T-cell (primary cell): ENCODE measurements around the gene DDN. TPM values are rescaled to one million over a fixed set of nuclear protein-coding genes. Genes with fewer than 3 reads are reported as not detected.

Source experiments
- ATAC-seq, 4 experiments: fragments of 200-7000 bp in 3 of 4; fragments of 150-1000 bp in 1 of 4; cut with Tn5 transposase; replicated peaks in 1 of 4; 1 replicate in 3 of 4; 2 replicates in 1 of 4; pipeline ENCODE4 v1.10.0; 2021; ENCODE audit warnings: moderate library complexity in 3 of 4, mild to moderate bottlenecking in 2 of 4, moderate number of reproducible peaks in 1 of 4
- CTCF ChIA-PET, 2 donors: fragments of 300-600 bp; sonication (Branson Sonifier 250); formaldehyde crosslinking; loops; one replicate each; lab custom pipeline; 2022; ENCODE audit warnings: antibody characterized with exemption in 2 of 2; lab: Charles Lee
- POLR2A ChIA-PET, 2 donors: fragments of 300-600 bp; sonication (Branson Sonifier 250); formaldehyde crosslinking; loops; one replicate each; lab custom pipeline; 2022; ENCODE audit warnings: antibody characterized with exemption in 2 of 2; lab: Charles Lee
- DNase-seq, 35 experiments: peaks; one replicate each; pipeline versions ENCODE4 v3.0.0 to v3.0.0-alpha.2; 2013 to 2023
- H3K27ac ChIP-seq: one replicate; pipeline ENCODE4 v1.5.1; 2013; ENCODE audit warnings: low read length
- H3K27me3 ChIP-seq, 2 experiments: replicated peaks in 1 of 2; 1 replicate in 1 of 2; 2 replicates in 1 of 2; pipeline versions ENCODE4 v1.6.1 to v1.7.0; 2013; ENCODE audit warnings: low read length in 1 of 2, mixed read lengths in 1 of 2; ENCODE audit not compliant: control insufficient read depth in 2 of 2, insufficient read depth in 2 of 2; ENCODE audit errors: extremely low read depth in 1 of 2
- H3K36me3 ChIP-seq, 2 donors: 1 replicate in 1 of 2; 2 replicates in 1 of 2; pipeline versions ENCODE4 v1.6.1 to v1.7.0; 2013; ENCODE audit warnings: low read length in 1 of 2; ENCODE audit not compliant: control insufficient read depth in 2 of 2, insufficient read depth in 1 of 2; ENCODE audit errors: extremely low read depth in 1 of 2
- H3K4me1 ChIP-seq, 2 experiments: 1 replicate in 1 of 2; 2 replicates in 1 of 2; pipeline versions ENCODE4 v1.6.1 to v1.7.0; 2013; ENCODE audit warnings: low read length in 2 of 2, mixed read lengths in 1 of 2; ENCODE audit not compliant: insufficient read depth in 2 of 2, control insufficient read depth in 1 of 2; ENCODE audit errors: extremely low read depth in 1 of 2
- H3K4me3 ChIP-seq, 2 donors: 1 replicate in 1 of 2; 2 replicates in 1 of 2; pipeline versions ENCODE4 v1.5.1 to v1.7.0; 2013; ENCODE audit warnings: mild to moderate bottlenecking in 2 of 2, low read length in 1 of 2, moderate library complexity in 1 of 2; ENCODE audit not compliant: control insufficient read depth in 1 of 2; ENCODE audit errors: extremely low read depth in 1 of 2
- H3K9me3 ChIP-seq: 2 replicates; pipeline ENCODE4 v1.7.0; 2013
- H3K27ac Mint-ChIP-seq, 2 donors: one replicate each; pipeline ENCODE4 v1.8.0; 2020 to 2021; ENCODE audit warnings: mild to moderate bottlenecking in 2 of 2, mixed read lengths in 2 of 2
- H3K27me3 Mint-ChIP-seq, 2 donors: one replicate each; pipeline ENCODE4 v1.8.0; 2021 to 2022; ENCODE audit warnings: mixed read lengths in 2 of 2
- H3K36me3 Mint-ChIP-seq: one replicate; pipeline ENCODE4 v1.8.0; 2021; ENCODE audit warnings: mixed read lengths
- H3K4me1 Mint-ChIP-seq, 3 donors: one replicate each; pipeline ENCODE4 v1.8.0; 2020 to 2022; ENCODE audit warnings: mixed read lengths in 3 of 3, mild to moderate bottlenecking in 1 of 3
- H3K4me3 Mint-ChIP-seq, 3 donors: one replicate each; pipeline ENCODE4 v1.8.0; 2020 to 2022; ENCODE audit warnings: mild to moderate bottlenecking in 3 of 3, mixed read lengths in 3 of 3, moderate library complexity in 3 of 3
- H3K9me3 Mint-ChIP-seq, 3 donors: one replicate each; pipeline ENCODE4 v1.8.0; 2020 to 2022; ENCODE audit warnings: mixed read lengths in 3 of 3
- WGBS: methylation state at CpG from one replicate; pipeline ENCODE4 v1.1.5; 2013; ENCODE audit warnings: missing lambda C conversion rate; ENCODE audit not compliant: insufficient coverage; 5-methylcytosine and 5-hydroxymethylcytosine counted together
- total RNA-seq, 35 experiments: library from RNA in 6 of 35; stranded (reverse) in 6 of 35; fragments of 120-200 nt in 1 of 35; gene quantifications; one replicate each; pipeline versions ENCODE4 v1.2.1 to v1.2.4 and lab custom pipeline; 2013 to 2026

Gene DDN
- total RNA-seq, 5 donors from 2014 or later (not counting 1 experiment from before 2014, with no cell fraction given), result 0.09 to 1.3 (median 0.15) TPM

DNA sequence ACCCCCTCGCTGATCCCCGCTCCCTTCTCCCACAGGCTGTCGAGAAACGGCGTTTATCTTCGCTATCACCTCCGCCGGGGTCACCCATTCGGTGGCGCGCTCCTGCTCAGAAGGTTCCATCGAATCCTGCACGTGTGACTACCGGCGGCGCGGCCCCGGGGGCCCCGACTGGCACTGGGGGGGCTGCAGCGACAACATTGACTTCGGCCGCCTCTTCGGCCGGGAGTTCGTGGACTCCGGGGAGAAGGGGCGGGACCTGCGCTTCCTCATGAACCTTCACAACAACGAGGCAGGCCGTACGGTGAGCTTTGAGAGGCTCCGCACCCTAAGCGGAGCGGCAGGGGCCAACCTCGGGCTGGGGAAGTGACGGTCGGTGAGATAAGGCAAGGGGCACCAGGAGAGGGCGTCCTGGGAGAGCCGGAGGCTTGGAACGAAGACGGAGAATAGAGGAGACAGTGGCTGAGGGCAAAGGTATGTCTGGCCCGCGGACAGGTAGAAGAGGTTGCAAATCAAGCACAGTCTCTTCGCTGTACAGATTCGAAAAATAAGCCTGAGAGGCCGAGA, 18.7 kb downstream of the DDN start:
- no peaks in the 10 kb centered on the region for H3K9me3 Mint-ChIP-seq
- DNase-seq (peak in 7 of 35 experiments; percentile 31 to 63 (median 43)), ATAC-seq (peak; percentile 15 to 30 (median 24))
- H3K36me3 Mint-ChIP-seq, result no peaks in the 10 kb centered on the region
- peak overlapping the region; percentile 69 to 82 for H3K27ac Mint-ChIP-seq
- Histone ChIP-seq H3K27me3 (peaks cover 14 to 46% of the 10 kb centered on the region in 2 experiments), H3K9me3 (no peaks in the 10 kb centered on the region), H3K4me1 (peaks cover 20 to 54% of the 10 kb centered on the region in 2 experiments), H3K27ac (peak overlapping the region; percentile 72), H3K36me3 (no peaks in the 10 kb centered on the region), H3K4me3 (peak overlapping the region; percentile 56 to 81)
- ChIA-PET CTCF (interaction anchor here (0.6 to 4.9 kb wide), 7 partner anchors 8 to 128 kb away, joined by 3 to 55 read pairs (median 4); partner anchors contain the start of genes ARF3 (in 1 of the 2) and DDX23 (in 1 of the 2)), POLR2A (no interaction called here)
- peak overlapping the region; percentile 82 to 86 (median 85) for H3K4me3 Mint-ChIP-seq
- H3K27me3 Mint-ChIP-seq, result peaks cover 8 to 19% of the 10 kb centered on the region in 2 donors
- H3K4me1 Mint-ChIP-seq, result peaks cover 42 to 52% (median 50%) of the 10 kb centered on the region in 3 donors
- WGBS, result 2% methylated on average over 46 of the region's 46 CpGs

GRCh38 chr12:48979602-48980388, 19.4 kb downstream of the DDN start:
- Mint-ChIP-seq H3K4me3 (peak overlapping the region; percentile 82 to 86 (median 85)), H3K9me3 (no peaks in the 10 kb centered on the region), H3K4me1 (peaks cover 42 to 52% (median 50%) of the 10 kb centered on the region in 3 donors), H3K27ac (peak overlapping the region; percentile 69 to 82), H3K27me3 (peaks cover 8 to 16% of the 10 kb centered on the region in 2 donors), H3K36me3 (no peaks in the 10 kb centered on the region)
- Histone ChIP-seq H3K4me1 (peaks cover 20 to 54% of the 10 kb centered on the region in 2 experiments), H3K36me3 (no peaks in the 10 kb centered on the region), H3K4me3 (peak overlapping the region; percentile 56 to 81), H3K27me3 (peaks cover 12 to 41% of the 10 kb centered on the region in 2 experiments), H3K27ac (peak overlapping the region; percentile 72), H3K9me3 (no peaks in the 10 kb centered on the region)
- CTCF ChIA-PET, result interaction anchor here (0.6 to 4.9 kb wide), 10 partner anchors 8 to 128 kb away, joined by 3 to 55 read pairs (median 4); partner anchors contain the start of genes ARF3 (in 1 of the 2), DDX23 (in 1 of the 2) and FKBP11 (in 1 of the 2)
- DNase-seq (peak in 19 of 35 experiments; percentile 32 to 75 (median 45)), ATAC-seq (peak; percentile 31 to 54 (median 47))
- WGBS, result 1% methylated on average over 51 of the region's 55 CpGs
- POLR2A ChIA-PET, result interaction anchor here in 1 of 2 donors (1.1 kb wide), 1 partner anchor 54 kb away, joined by 3 read pairs; no protein-coding TSS in a partner anchor

GRCh38 chr12:48978741-48979601, 20.2 kb downstream of the DDN start:
- peak overlapping the region; percentile 72 for H3K27ac ChIP-seq
- CTCF ChIA-PET, result interaction anchor here (0.6 to 4.9 kb wide), 12 partner anchors 9 to 127 kb away, joined by 3 to 55 read pairs (median 5); partner anchors contain the start of genes ARF3 (in 2 of the 2), DDX23 (in 1 of the 2) and FKBP11 (in 1 of the 2)
- H3K4me1 ChIP-seq, result peaks cover 20 to 57% of the 10 kb centered on the region in 2 experiments

DNA sequence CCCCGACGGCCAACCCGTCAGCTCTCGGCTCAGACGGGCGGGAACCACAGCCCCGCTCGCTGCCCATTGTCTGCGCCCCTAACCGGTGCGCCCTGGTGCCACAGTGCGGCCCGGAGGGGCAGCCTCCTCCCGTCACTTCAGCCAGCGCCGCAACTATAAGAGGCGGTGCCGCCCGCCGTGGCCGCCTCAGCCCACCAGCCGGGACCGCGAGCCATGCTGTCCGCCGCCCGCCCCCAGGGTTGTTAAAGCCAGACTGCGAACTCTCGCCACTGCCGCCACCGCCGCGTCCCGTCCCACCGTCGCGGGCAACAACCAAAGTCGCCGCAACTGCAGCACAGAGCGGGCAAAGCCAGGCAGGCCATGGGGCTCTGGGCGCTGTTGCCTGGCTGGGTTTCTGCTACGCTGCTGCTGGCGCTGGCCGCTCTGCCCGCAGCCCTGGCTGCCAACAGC, 20.9 kb downstream of the DDN start, which contains the start of gene WNT1:
WNT1 (plus strand) TSS at position 32 of the 450 bp plus-strand sequence; CDS start at position 361, 329 bp downstream.
- POLR2A ChIA-PET, result interaction anchor here in 1 of 2 donors (0.6 kb wide), 2 partner anchors 87 to 438 kb away, joined by 3 read pairs; no protein-coding TSS in a partner anchor
- H3K27me3 ChIP-seq, result peaks cover 10 to 52% of the 10 kb centered on the region in 2 experiments
- CTCF ChIA-PET, result interaction anchor here (0.6 to 4.9 kb wide), 18 partner anchors 10 to 126 kb away, joined by 3 to 55 read pairs (median 4); partner anchors contain the start of genes ARF3 (in 2 of the 2), DDX23 (in 1 of the 2) and FKBP11 (in 1 of the 2)
- peaks cover 42 to 55% (median 52%) of the 10 kb centered on the region in 3 donors for H3K4me1 Mint-ChIP-seq
- no peaks in the 10 kb centered on the region for H3K36me3 Mint-ChIP-seq
- H3K9me3 ChIP-seq, result no peaks in the 10 kb centered on the region
- 2% methylated on average over 45 of the region's 45 CpGs for WGBS
- H3K4me1 ChIP-seq, result peaks cover 20 to 60% of the 10 kb centered on the region in 2 experiments
- H3K27ac ChIP-seq, result peak within 1 kb of the TSS; percentile 72
- peak in 5 of 35 experiments; percentile 8 to 44 (median 24) for DNase-seq
- H3K9me3 Mint-ChIP-seq, result no peaks in the 10 kb centered on the region
- H3K36me3 ChIP-seq, result no peaks in the 10 kb centered on the region
- peak within 1 kb of the TSS; percentile 82 to 86 (median 85) for H3K4me3 Mint-ChIP-seq
- H3K27me3 Mint-ChIP-seq, result peaks cover 18 to 26% of the 10 kb centered on the region in 2 donors
- peak in 3 of 4 experiments; percentile 2 to 8 (median 3) for ATAC-seq
- H3K27ac Mint-ChIP-seq, result peak within 1 kb of the TSS; percentile 39 to 62
- H3K4me3 ChIP-seq, result peak within 1 kb of the TSS; percentile 56 to 81

More at GRCh38 chr12:48978741-48979601, 20.2 kb downstream of the DDN start:
- Mint-ChIP-seq H3K27me3 (peaks cover 14 to 23% of the 10 kb centered on the region in 2 donors), H3K27ac (peak overlapping the region; percentile 62 to 82), H3K4me3 (peak overlapping the region; percentile 82 to 86 (median 85)), H3K9me3 (no peaks in the 10 kb centered on the region), H3K36me3 (no peaks in the 10 kb centered on the region), H3K4me1 (peaks cover 42 to 55% (median 52%) of the 10 kb centered on the region in 3 donors)
- Histone ChIP-seq H3K4me3 (peak overlapping the region; percentile 56 to 81), H3K36me3 (no peaks in the 10 kb centered on the region), H3K27me3 (peaks cover 10 to 46% of the 10 kb centered on the region in 2 experiments), H3K9me3 (no peaks in the 10 kb centered on the region)
- POLR2A ChIA-PET, result interaction anchor here in 1 of 2 donors (0.6 to 1.1 kb wide), 2 partner anchors 53 to 88 kb away, joined by 3 read pairs; no protein-coding TSS in a partner anchor
- DNase-seq (peak in 3 of 35 experiments; percentile 10 to 37 (median 16)), ATAC-seq (peak; percentile 2 to 7 (median 4))
- WGBS, result 4% methylated on average over 27 of the region's 45 CpGs
